Suprapubic skin (tissue), 4 donors: ENCODE results near the gene SKIC8. TPM values are rescaled to one million over a fixed set of nuclear protein-coding genes. Genes with fewer than 3 reads are reported as not detected.
A peak's percentile ranks its signal among the peaks of the same experiment; 100 is the strongest.

ENCODE experiments used
- DNase-seq, 2 donors: peaks; one replicate each; pipeline ENCODE4 v3.0.0-alpha.2; 2019; ENCODE audit warnings: low spot score in 2 of 2
- H3K27ac ChIP-seq: fragments of 200-600 bp; sonication (generic); one replicate; pipeline ENCODE4 v1.5.1; 2019
- H3K27me3 ChIP-seq: fragments of 200-600 bp; sonication (generic); one replicate; pipeline ENCODE4 v1.5.1; 2019
- H3K36me3 ChIP-seq: fragments of 200-600 bp; sonication (generic); one replicate; pipeline ENCODE4 v1.5.1; 2019
- H3K4me1 ChIP-seq: fragments of 200-600 bp; sonication (generic); one replicate; pipeline ENCODE4 v1.5.1; 2019
- H3K4me3 ChIP-seq: fragments of 200-600 bp; sonication (generic); one replicate; pipeline ENCODE4 v1.5.1; 2019; ENCODE audit warnings: mild to moderate bottlenecking
- H3K9me3 ChIP-seq: fragments of 200-600 bp; sonication (generic); one replicate; pipeline ENCODE4 v1.5.1; 2019
- CTCF ChIP-seq, 2 donors: fragments of 200-600 bp in 1 of 2; fragments of 450-650 bp in 1 of 2; sonication (generic) in 1 of 2; IDR thresholded peaks; one replicate each; pipeline ENCODE4 v1.5.1; 2016 to 2019; ENCODE audit warnings: antibody characterized with exemption in 2 of 2, mild to moderate bottlenecking in 1 of 2, moderate library complexity in 1 of 2
- EP300 ChIP-seq: sonication (generic); formaldehyde crosslinking; IDR thresholded peaks from one replicate; pipeline ENCODE4 v1.6.1; 2017; ENCODE audit warnings: antibody characterized with exemption
- POLR2A ChIP-seq, 2 donors: fragments of 450-650 bp; IDR thresholded peaks; one replicate each; pipeline ENCODE4 v1.6.1; 2017; ENCODE audit warnings: antibody characterized with exemption in 2 of 2, mild to moderate bottlenecking in 2 of 2, moderate library complexity in 2 of 2
- POLR2AphosphoS5 ChIP-seq, 3 donors: sonication (generic); formaldehyde crosslinking; IDR thresholded peaks; one replicate each; pipeline ENCODE4 v1.6.1; 2017; ENCODE audit warnings: antibody characterized with exemption in 3 of 3
- WGBS: methylation state at CpG from one replicate; pipeline ENCODE4 v1.1.5; 2018; 5-methylcytosine and 5-hydroxymethylcytosine counted together
- total RNA-seq, 4 donors: library from RNA; depleted of rRNA; stranded (reverse); fragments of >200 nt; gene quantifications; one replicate each; pipeline ENCODE4 v1.1.0, GENCODE V29; 2016

SKIC8 gene
- total RNA-seq, 4 donors from 2014 or later, result 42.9 to 69.9 (median 56.2) TPM

DNA sequence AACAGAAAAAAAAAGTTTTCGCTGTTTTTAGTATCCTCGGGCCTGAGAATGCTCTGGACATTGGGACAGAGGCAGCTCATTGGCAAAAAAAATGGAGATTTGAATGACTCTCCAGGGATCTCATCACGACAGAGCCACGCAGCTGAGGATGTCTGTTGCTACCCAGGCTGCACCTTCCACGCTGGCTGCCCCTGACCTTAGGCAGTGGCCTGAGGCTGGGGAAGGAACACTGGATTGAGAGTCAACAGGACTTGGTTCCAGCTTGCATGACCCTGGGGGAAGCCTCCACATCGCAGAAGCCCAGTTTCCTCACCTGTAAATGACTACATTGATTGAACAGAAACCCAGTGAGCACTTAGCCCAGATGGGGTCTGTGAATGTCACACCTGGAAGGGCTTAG is 56.4 kb downstream of the SKIC8 start:
- Histone ChIP-seq H3K36me3 (no peaks in the 10 kb centered on the region), H3K27me3 (no peaks in the 10 kb centered on the region), H3K27ac (no peak overlapping the region), H3K4me1 (no peaks in the 10 kb centered on the region), H3K4me3 (no peak overlapping the region), H3K9me3 (no peaks in the 10 kb centered on the region)
- TF ChIP-seq POLR2A (IDR thresholded peaks at IDR 0.05), result no peak
- TF ChIP-seq POLR2AphosphoS5 (IDR thresholded peaks at IDR 0.05), result no peak
- no peak for TF ChIP-seq EP300
- TF ChIP-seq CTCF (IDR thresholded peaks at IDR 0.05), result no peak
- peak in 1 of 2 donors; percentile 21 for DNase-seq
- WGBS, result 89% methylated on average over 6 of the region's 6 CpGs

DNA sequence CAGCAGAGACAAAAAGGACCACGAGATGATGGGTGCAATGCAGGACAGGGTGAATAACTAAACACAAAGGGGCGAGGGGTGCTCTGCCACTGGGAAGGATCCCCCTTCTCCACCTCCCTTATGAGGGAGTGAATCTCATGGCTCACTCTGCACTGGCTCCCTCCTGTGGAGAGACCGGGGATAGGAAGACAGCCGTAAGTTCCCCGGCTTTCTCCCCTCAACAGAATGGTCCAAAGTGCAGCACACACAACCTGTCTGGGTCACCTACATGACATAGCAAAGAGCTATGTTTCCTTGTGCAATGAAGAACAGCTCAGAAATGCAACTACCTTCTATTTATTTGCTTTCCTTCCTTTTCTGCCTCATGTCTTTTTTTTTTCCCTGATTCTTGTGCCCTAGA is 57.3 kb downstream of the SKIC8 start:
- TF ChIP-seq CTCF (IDR thresholded peaks at IDR 0.05) (peak in 1 of 2 donors; percentile 33), POLR2A (IDR thresholded peaks at IDR 0.05) (no peak)
- Histone ChIP-seq H3K4me3 (no peak overlapping the region), H3K27me3 (no peaks in the 10 kb centered on the region), H3K36me3 (no peaks in the 10 kb centered on the region), H3K4me1 (no peaks in the 10 kb centered on the region), H3K27ac (no peak overlapping the region), H3K9me3 (no peaks in the 10 kb centered on the region)
- no peak for DNase-seq
- 68% methylated on average over 5 of the region's 5 CpGs for WGBS

GRCh38 chr15:78241017-78241416 is 58.4 kb downstream of the SKIC8 start:
- no peaks in the 10 kb centered on the region for H3K36me3 ChIP-seq
- DNase-seq, result peak; percentile 90
- no peaks in the 10 kb centered on the region for H3K4me1 ChIP-seq
- TF ChIP-seq EP300 (no peak), CTCF (IDR thresholded peaks at IDR 0.05) (peak; percentile 86 to 88), POLR2AphosphoS5 (IDR thresholded peaks at IDR 0.05) (no peak)
- H3K27ac ChIP-seq, result no peak overlapping the region
- H3K9me3 ChIP-seq, result no peaks in the 10 kb centered on the region
- WGBS, result 15% methylated on average over 10 of the region's 12 CpGs
- no peaks in the 10 kb centered on the region for H3K27me3 ChIP-seq
- H3K4me3 ChIP-seq, result no peak overlapping the region

DNA sequence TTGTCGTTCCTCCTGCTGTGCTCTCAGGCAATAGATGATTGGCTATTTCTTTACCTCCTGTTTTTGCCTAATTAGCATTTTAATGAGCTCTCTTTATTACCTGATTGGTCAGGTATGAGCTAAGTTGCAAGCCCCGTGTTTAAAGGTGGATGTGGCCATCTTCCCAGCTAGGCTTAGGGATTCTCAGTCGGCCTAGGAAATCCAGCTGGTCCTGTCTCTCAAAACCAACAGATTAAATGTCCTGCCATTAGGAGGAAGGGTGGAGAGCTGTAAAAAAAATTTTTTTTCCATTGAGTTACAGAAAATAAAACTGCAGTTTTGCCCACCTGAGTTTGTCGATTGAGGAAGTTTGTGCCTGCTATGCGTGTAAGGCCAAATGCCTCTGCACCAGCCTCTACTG is 59.6 kb downstream of the SKIC8 start:
- H3K27ac ChIP-seq, result no peak overlapping the region
- no peak overlapping the region for H3K4me3 ChIP-seq

GRCh38 chr15:78237146-78237545 is 62.3 kb downstream of the SKIC8 start:
- H3K4me3 ChIP-seq, result no peak overlapping the region
- DNase-seq, result no peak
- 87% methylated on average over 6 of the region's 6 CpGs for WGBS
- no peak overlapping the region for H3K27ac ChIP-seq
- no peaks in the 10 kb centered on the region for H3K27me3 ChIP-seq
- H3K36me3 ChIP-seq, result no peaks in the 10 kb centered on the region
- H3K9me3 ChIP-seq, result no peaks in the 10 kb centered on the region
- H3K4me1 ChIP-seq, result no peaks in the 10 kb centered on the region
- no peak for TF ChIP-seq POLR2A (IDR thresholded peaks at IDR 0.05)

More for the DNA sequence above, 59.6 kb downstream of the SKIC8 start:
- H3K27me3 ChIP-seq, result no peaks in the 10 kb centered on the region
- 86% methylated on average over 5 of the region's 5 CpGs for WGBS
- no peaks in the 10 kb centered on the region for H3K9me3 ChIP-seq
- no peaks in the 10 kb centered on the region for H3K4me1 ChIP-seq
- no peaks in the 10 kb centered on the region for H3K36me3 ChIP-seq
- TF ChIP-seq POLR2AphosphoS5 (IDR thresholded peaks at IDR 0.05) (no peak), CTCF (IDR thresholded peaks at IDR 0.05) (no peak), POLR2A (IDR thresholded peaks at IDR 0.05) (no peak), EP300 (no peak)
- no peak for DNase-seq

GRCh38 chr15:78236491-78236890 is 62.9 kb downstream of the SKIC8 start:
- DNase-seq, result peak in 1 of 2 donors; percentile 55
- no peak overlapping the region for H3K4me3 ChIP-seq
- H3K36me3 ChIP-seq, result no peaks in the 10 kb centered on the region
- WGBS, result 84% methylated on average over 3 of the region's 6 CpGs
- H3K9me3 ChIP-seq, result no peaks in the 10 kb centered on the region
- TF ChIP-seq POLR2AphosphoS5 (IDR thresholded peaks at IDR 0.05) (no peak), CTCF (IDR thresholded peaks at IDR 0.05) (no peak), POLR2A (IDR thresholded peaks at IDR 0.05) (no peak), EP300 (no peak)
- no peaks in the 10 kb centered on the region for H3K4me1 ChIP-seq
- no peaks in the 10 kb centered on the region for H3K27me3 ChIP-seq
- no peak overlapping the region for H3K27ac ChIP-seq
